ENCODE data around the gene TM2D3. TPM values are rescaled to one million over a fixed set of nuclear protein-coding genes. Genes with fewer than 3 reads are reported as not detected.

TM2D3 gene
- total RNA-seq, 1 experiment from 2014 or later = 35.2 TPM

- no peak overlapping the region for H3K4me3 ChIP-seq (replicated peaks in 1 of 2; ENCODE audit: low read depth in 1 of 2, low read length in 2 of 2)
- ChIA-PET CTCF (no interaction called here), RAD21 (ENCODE audit: low non-redundant PET in 1 of 2, low total read pairs in 2 of 2, uncharacterized antibody in 2 of 2, unreplicated experiment in 2 of 2) (no interaction called here), POLR2A (no interaction called here)
- H2AFZ ChIP-seq (ENCODE audit: low read depth, low read length, poor library complexity, severe bottlenecking) = no peak overlapping the region
- no peaks in the 10 kb centered on the region for H4K20me1 ChIP-seq (ENCODE audit: insufficient read depth)
- no peak overlapping the region for H3K27ac ChIP-seq (ENCODE audit: low read depth, low read length)
- no peak overlapping the region for H3K9ac ChIP-seq (ENCODE audit: low read length)
- no peak for ATAC-seq
- H3K4me2 ChIP-seq (ENCODE audit: low read length) = no peak overlapping the region
- DNase-seq (ENCODE audit: low read depth, low spot score) = no peak
- no peaks in the 10 kb centered on the region for H3K27me3 ChIP-seq (ENCODE audit: insufficient read depth, low read length)
- H3K4me1 ChIP-seq (ENCODE audit: control insufficient read depth in 1 of 2, insufficient read depth in 2 of 2, low read length in 2 of 2) = peaks cover 13 to 18% of the 10 kb centered on the region in 2 experiments
- H3K9me3 ChIP-seq (ENCODE audit: control insufficient read depth in 1 of 2, insufficient read depth in 1 of 2, low read depth in 1 of 2, low read length in 2 of 2) = no peaks in the 10 kb centered on the region
- intact Hi-C loops (cut with micrococcal nuclease) = no loop called here
- H3K9me2 ChIP-seq (ENCODE audit: insufficient read depth) = no peaks in the 10 kb centered on the region
- no peak for TF ChIP-seq TCF7L2 (IDR thresholded peaks at IDR 0.05; ENCODE audit: borderline replicate concordance, extremely low read depth, insufficient read depth, insufficient read length)
- TF ChIP-seq FOSL1 (IDR thresholded peaks at IDR 0.05; ENCODE audit: low read depth) = no peak
- TF ChIP-seq POLR2A (IDR thresholded peaks at IDR 0.05; ENCODE audit: borderline replicate concordance, extremely low read depth, insufficient read depth, insufficient read length) = no peak
- H3K79me2 ChIP-seq (ENCODE audit: insufficient read depth, low read length) = no peaks in the 10 kb centered on the region
- H3K36me3 ChIP-seq (ENCODE audit: control insufficient read depth in 1 of 2, insufficient read depth in 2 of 2, low read length in 2 of 2) = no peaks in the 10 kb centered on the region
- BruUV-seq (replicated peaks) = no TSS peak
Measured at GRCh38 chr15:101613130-101614000, 38.8 kb downstream of the TM2D3 start.

DNA sequence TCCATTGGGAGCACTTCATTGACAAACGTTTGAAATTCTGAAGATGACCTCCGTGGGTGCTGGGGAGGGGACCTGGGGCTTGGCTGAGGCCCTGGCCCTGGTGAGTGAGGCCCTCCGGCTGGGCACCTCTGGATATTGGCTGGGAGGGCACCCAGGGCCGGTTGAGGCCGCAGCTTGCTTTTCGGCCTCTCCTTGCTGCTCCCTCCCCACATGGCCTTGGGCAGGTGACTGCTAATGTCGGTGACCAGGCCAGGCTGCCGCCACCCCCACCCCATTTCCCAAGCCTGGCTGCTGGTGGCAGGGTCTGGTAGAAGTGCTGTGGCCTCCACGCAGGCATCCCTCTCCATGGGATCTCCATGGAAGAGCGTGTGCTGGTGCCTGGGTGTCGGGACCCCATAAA is 39.5 kb downstream of the TM2D3 start:
- Histone ChIP-seq H3K27me3 (ENCODE audit: insufficient read depth, low read length) (no peaks in the 10 kb centered on the region), H4K20me1 (ENCODE audit: insufficient read depth) (no peaks in the 10 kb centered on the region), H3K27ac (ENCODE audit: low read depth, low read length) (no peak overlapping the region), H3K9me2 (ENCODE audit: insufficient read depth) (no peaks in the 10 kb centered on the region), H3K4me1 (ENCODE audit: control insufficient read depth in 1 of 2, insufficient read depth in 2 of 2, low read length in 2 of 2) (peaks cover 13 to 20% of the 10 kb centered on the region in 2 experiments), H3K9me3 (ENCODE audit: control insufficient read depth in 1 of 2, insufficient read depth in 1 of 2, low read depth in 1 of 2, low read length in 2 of 2) (no peaks in the 10 kb centered on the region), H2AFZ (ENCODE audit: low read depth, low read length, poor library complexity, severe bottlenecking) (no peak overlapping the region), H3K9ac (ENCODE audit: low read length) (no peak overlapping the region), H3K4me2 (ENCODE audit: low read length) (no peak overlapping the region), H3K4me3 (replicated peaks in 1 of 2; ENCODE audit: low read depth in 1 of 2, low read length in 2 of 2) (no peak overlapping the region), H3K79me2 (ENCODE audit: insufficient read depth, low read length) (no peaks in the 10 kb centered on the region), H3K36me3 (ENCODE audit: control insufficient read depth in 1 of 2, insufficient read depth in 2 of 2, low read length in 2 of 2) (no peaks in the 10 kb centered on the region)
- no peak for DNase-seq (ENCODE audit: low read depth, low spot score)
- ChIA-PET POLR2A (no interaction called here), CTCF (no interaction called here), RAD21 (ENCODE audit: low non-redundant PET in 1 of 2, low total read pairs in 2 of 2, uncharacterized antibody in 2 of 2, unreplicated experiment in 2 of 2) (no interaction called here)
- BruUV-seq (replicated peaks) = no TSS peak
- ATAC-seq = no peak
- intact Hi-C loops (cut with micrococcal nuclease) = no loop called here
- TF ChIP-seq REST (IDR thresholded peaks at IDR 0.05; ENCODE audit: low read depth) (no peak), POLR2AphosphoS5 (IDR thresholded peaks at IDR 0.05; ENCODE audit: low read depth, low read length) (no peak), TCF7L2 (IDR thresholded peaks at IDR 0.05; ENCODE audit: borderline replicate concordance, extremely low read depth, insufficient read depth, insufficient read length) (no peak), SIN3A (IDR thresholded peaks at IDR 0.05; ENCODE audit: low read depth) (no peak), YY1 (IDR thresholded peaks at IDR 0.05; ENCODE audit: extremely low read depth, insufficient replicate concordance, low read depth, low read length) (no peak), EGR1 (IDR thresholded peaks at IDR 0.05; ENCODE audit: low read depth) (no peak), EZH2phosphoT487 (IDR thresholded peaks at IDR 0.05; ENCODE audit: borderline replicate concordance) (no peak), CBX3 (IDR thresholded peaks at IDR 0.05; ENCODE audit: low read depth) (no peak), ZFX (IDR thresholded peaks at IDR 0.05) (no peak), SRF (IDR thresholded peaks at IDR 0.05; ENCODE audit: low read depth) (no peak), ZNF274 (IDR thresholded peaks at IDR 0.05; ENCODE audit: low read depth, low read length) (no peak), FOSL1 (IDR thresholded peaks at IDR 0.05; ENCODE audit: low read depth) (no peak)
- TF ChIP-seq, protein P1, sequence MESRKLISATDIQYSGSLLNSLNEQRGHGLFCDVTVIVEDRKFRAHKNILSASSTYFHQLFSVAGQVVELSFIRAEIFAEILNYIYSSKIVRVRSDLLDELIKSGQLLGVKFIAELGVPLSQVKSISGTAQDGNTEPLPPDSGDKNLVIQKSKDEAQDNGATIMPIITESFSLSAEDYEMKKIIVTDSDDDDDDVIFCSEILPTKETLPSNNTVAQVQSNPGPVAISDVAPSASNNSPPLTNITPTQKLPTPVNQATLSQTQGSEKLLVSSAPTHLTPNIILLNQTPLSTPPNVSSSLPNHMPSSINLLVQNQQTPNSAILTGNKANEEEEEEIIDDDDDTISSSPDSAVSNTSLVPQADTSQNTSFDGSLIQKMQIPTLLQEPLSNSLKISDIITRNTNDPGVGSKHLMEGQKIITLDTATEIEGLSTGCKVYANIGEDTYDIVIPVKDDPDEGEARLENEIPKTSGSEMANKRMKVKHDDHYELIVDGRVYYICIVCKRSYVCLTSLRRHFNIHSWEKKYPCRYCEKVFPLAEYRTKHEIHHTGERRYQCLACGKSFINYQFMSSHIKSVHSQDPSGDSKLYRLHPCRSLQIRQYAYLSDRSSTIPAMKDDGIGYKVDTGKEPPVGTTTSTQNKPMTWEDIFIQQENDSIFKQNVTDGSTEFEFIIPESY (IDR thresholded peaks at IDR 0.05; ENCODE audit: extremely low read depth, insufficient replicate concordance, low read length) = no peak

Data from HCT116 (cell line).